Measurements from ENCODE around the gene EMX1. TPM values are rescaled to one million over a fixed set of nuclear protein-coding genes. Genes with fewer than 3 reads are reported as not detected.

EMX1 gene
- total RNA-seq, 2 experiments from 2014 or later = not detected

GRCh38 chr2:72947952-72948830 lies 30.9 kb downstream of the EMX1 start:
- ChIA-PET CTCF (interaction anchor here (0.9 kb wide), 1 partner anchor 26 kb away, joined by 3 read pairs; no protein-coding TSS in a partner anchor), POLR2A (no interaction called here)
- H3K4me3 Mint-ChIP-seq = no peak overlapping the region
- ATAC-seq (no peak), DNase-seq (no peak)
- no peaks in the 10 kb centered on the region for H3K9me3 Mint-ChIP-seq (ENCODE audit: low read depth)
- H3K36me3 Mint-ChIP-seq (ENCODE audit: low read depth) = no peaks in the 10 kb centered on the region
- no peaks in the 10 kb centered on the region for H3K4me1 Mint-ChIP-seq
- intact Hi-C loops (cut with DNase I, micrococcal nuclease) = no loop called here
- H3K27ac Mint-ChIP-seq = no peak overlapping the region
- no peaks in the 10 kb centered on the region for H3K27me3 Mint-ChIP-seq

- DNase-seq = no peak
- no peak overlapping the region for H3K27ac Mint-ChIP-seq
- ChIA-PET CTCF (no interaction called here), POLR2A (no interaction called here)
- H3K27me3 Mint-ChIP-seq = no peaks in the 10 kb centered on the region
- no peaks in the 10 kb centered on the region for H3K36me3 Mint-ChIP-seq (ENCODE audit: low read depth)
- H3K4me3 Mint-ChIP-seq = no peak overlapping the region
- no peak for ATAC-seq
- intact Hi-C loops (cut with DNase I, micrococcal nuclease) = no loop called here
- peaks cover 7% of the 10 kb centered on the region for H3K4me1 Mint-ChIP-seq
- H3K9me3 Mint-ChIP-seq (ENCODE audit: low read depth) = no peaks in the 10 kb centered on the region
Measured at GRCh38 chr2:72949045-72949444, 31.7 kb downstream of the EMX1 start.

GRCh38 chr2:72949642-72950041 lies 32.3 kb downstream of the EMX1 start:
- intact Hi-C loops (cut with DNase I, micrococcal nuclease) = no loop called here
- no peaks in the 10 kb centered on the region for H3K36me3 Mint-ChIP-seq (ENCODE audit: low read depth)
- ChIA-PET CTCF (no interaction called here), POLR2A (no interaction called here)
- H3K27ac Mint-ChIP-seq = no peak overlapping the region
- H3K4me3 Mint-ChIP-seq = no peak overlapping the region
- ATAC-seq (no peak), DNase-seq (no peak)
- no peaks in the 10 kb centered on the region for H3K9me3 Mint-ChIP-seq (ENCODE audit: low read depth)
- peaks cover 10% of the 10 kb centered on the region for H3K4me1 Mint-ChIP-seq
- no peaks in the 10 kb centered on the region for H3K27me3 Mint-ChIP-seq

GRCh38 chr2:72950558-72951255 lies 33.4 kb downstream of the EMX1 start:
- CTCF ChIA-PET = interaction anchor here (0.6 kb wide), 1 partner anchor 22 kb away, joined by 3 read pairs; no protein-coding TSS in a partner anchor
- no peak for ATAC-seq
- POLR2A ChIA-PET = no interaction called here

GRCh38 chr2:72951303-72952095 lies 34.2 kb downstream of the EMX1 start:
- H3K4me1 Mint-ChIP-seq = peaks cover 13% of the 10 kb centered on the region
- intact Hi-C loops (cut with DNase I, micrococcal nuclease) = no loop called here
- no peaks in the 10 kb centered on the region for H3K27me3 Mint-ChIP-seq
- H3K4me3 Mint-ChIP-seq = no peak overlapping the region
- POLR2A ChIA-PET = no interaction called here
- H3K9me3 Mint-ChIP-seq (ENCODE audit: low read depth) = no peaks in the 10 kb centered on the region
- CTCF ChIA-PET = interaction anchor here (1.3 kb wide), 1 partner anchor 21 kb away, joined by 4 read pairs; no protein-coding TSS in a partner anchor
- ATAC-seq = no peak
- no peak for DNase-seq
- no peaks in the 10 kb centered on the region for H3K36me3 Mint-ChIP-seq (ENCODE audit: low read depth)
- no peak overlapping the region for H3K27ac Mint-ChIP-seq

More at GRCh38 chr2:72950558-72951255, 33.4 kb downstream of the EMX1 start:
- Mint-ChIP-seq H3K27ac (no peak overlapping the region), H3K27me3 (no peaks in the 10 kb centered on the region), H3K9me3 (ENCODE audit: low read depth) (no peaks in the 10 kb centered on the region), H3K4me3 (no peak overlapping the region), H3K4me1 (peaks cover 13% of the 10 kb centered on the region), H3K36me3 (ENCODE audit: low read depth) (no peaks in the 10 kb centered on the region)
- intact Hi-C loops (cut with DNase I, micrococcal nuclease) = no loop called here
- no peak for DNase-seq

GRCh38 chr2:72952110-72952823 lies 34.9 kb downstream of the EMX1 start:
- Mint-ChIP-seq H3K9me3 (ENCODE audit: low read depth) (no peaks in the 10 kb centered on the region), H3K36me3 (ENCODE audit: low read depth) (no peaks in the 10 kb centered on the region), H3K27ac (no peak overlapping the region), H3K4me3 (no peak overlapping the region), H3K4me1 (peaks cover 13% of the 10 kb centered on the region), H3K27me3 (no peaks in the 10 kb centered on the region)
- CTCF ChIA-PET = interaction anchor here (0.6 to 1.3 kb wide), 2 partner anchors 21 to 62 kb away, joined by 4 read pairs; no protein-coding TSS in a partner anchor
- DNase-seq (no peak), ATAC-seq (no peak)
- POLR2A ChIA-PET = no interaction called here
- intact Hi-C loops (cut with DNase I, micrococcal nuclease) = no loop called here

GRCh38 chr2:72952961-72953360 lies 35.6 kb downstream of the EMX1 start:
- Mint-ChIP-seq H3K4me1 (peaks cover 13% of the 10 kb centered on the region), H3K4me3 (no peak overlapping the region), H3K27me3 (no peaks in the 10 kb centered on the region), H3K9me3 (ENCODE audit: low read depth) (no peaks in the 10 kb centered on the region), H3K36me3 (ENCODE audit: low read depth) (no peaks in the 10 kb centered on the region), H3K27ac (no peak overlapping the region)
- no peak for DNase-seq
- ChIA-PET CTCF (interaction anchor here (1.3 kb wide), 1 partner anchor 20 kb away, joined by 4 read pairs; no protein-coding TSS in a partner anchor), POLR2A (no interaction called here)
- intact Hi-C loops (cut with DNase I, micrococcal nuclease) = no loop called here
- ATAC-seq = no peak

- no peak for DNase-seq
- Mint-ChIP-seq H3K36me3 (ENCODE audit: low read depth) (no peaks in the 10 kb centered on the region), H3K27me3 (no peaks in the 10 kb centered on the region), H3K4me1 (peaks cover 13% of the 10 kb centered on the region), H3K4me3 (peak overlapping the region; percentile 43), H3K27ac (no peak overlapping the region), H3K9me3 (ENCODE audit: low read depth) (no peaks in the 10 kb centered on the region)
- no peak for ATAC-seq
- POLR2A ChIA-PET = interaction anchor here (0.6 kb wide), 1 partner anchor 270 kb away, joined by 3 read pairs; no protein-coding TSS in a partner anchor
- intact Hi-C loops (cut with DNase I, micrococcal nuclease) = no loop called here
- CTCF ChIA-PET = no interaction called here
Measured at GRCh38 chr2:72953528-72953927, 36.2 kb downstream of the EMX1 start.

GRCh38 chr2:72953976-72954375 lies 36.7 kb downstream of the EMX1 start:
- H3K4me3 Mint-ChIP-seq = peak overlapping the region; percentile 43
- no peaks in the 10 kb centered on the region for H3K36me3 Mint-ChIP-seq (ENCODE audit: low read depth)
- peaks cover 13% of the 10 kb centered on the region for H3K4me1 Mint-ChIP-seq
- H3K27ac Mint-ChIP-seq = peak overlapping the region; percentile 55
- peak; percentile 25 for DNase-seq
- no peaks in the 10 kb centered on the region for H3K27me3 Mint-ChIP-seq
- intact Hi-C loops (cut with DNase I, micrococcal nuclease) = no loop called here
- CTCF ChIA-PET = no interaction called here
- peak; percentile 87 for ATAC-seq
- H3K9me3 Mint-ChIP-seq (ENCODE audit: low read depth) = no peaks in the 10 kb centered on the region
- POLR2A ChIA-PET = interaction anchor here (0.6 kb wide), 1 partner anchor 269 kb away, joined by 3 read pairs; no protein-coding TSS in a partner anchor

- Mint-ChIP-seq H3K27me3 (no peaks in the 10 kb centered on the region), H3K4me1 (peaks cover 13% of the 10 kb centered on the region), H3K9me3 (ENCODE audit: low read depth) (no peaks in the 10 kb centered on the region), H3K36me3 (ENCODE audit: low read depth) (no peaks in the 10 kb centered on the region), H3K4me3 (peak overlapping the region; percentile 43), H3K27ac (no peak overlapping the region)
- ChIA-PET POLR2A (no interaction called here), CTCF (no interaction called here)
- DNase-seq (no peak), ATAC-seq (peak; percentile 12)
- intact Hi-C loops (cut with DNase I, micrococcal nuclease) = no loop called here
Measured at GRCh38 chr2:72954376-72955227, 37.3 kb downstream of the EMX1 start.
